SK-N-SH treated with all-trans-retinoic acid at 6 μM for 48 hours (cell line): ENCODE measurements around the gene CDKN2B-AS1.

Source experiments
- CSDC2 ChIP-seq: fragments of 250-450 bp; sonication (Bioruptor Pico); IDR thresholded peaks from 2 replicates; pipeline ENCODE4 v1.5.0; 2020; ENCODE audit warnings: mild to moderate bottlenecking, moderate library complexity
- ESRRG ChIP-seq: fragments of 250-450 bp; sonication (Bioruptor Pico); IDR thresholded peaks from 2 replicates; pipeline ENCODE4 v1.6.1; 2021; ENCODE audit warnings: mild to moderate bottlenecking
- ISL1 ChIP-seq: fragments of 250-450 bp; sonication (Bioruptor Pico); IDR thresholded peaks from 2 replicates; pipeline ENCODE4 v2.1.2; 2022; ENCODE audit warnings: mild to moderate bottlenecking, moderate library complexity
- OSR1 ChIP-seq: fragments of 250-450 bp; sonication (Bioruptor Pico); IDR thresholded peaks from 2 replicates; pipeline ENCODE4 v1.8.0; 2022; ENCODE audit warnings: moderate library complexity, mild to moderate bottlenecking, inconsistent platforms
- POU6F1 ChIP-seq: fragments of 250-450 bp; sonication (Bioruptor Pico); IDR thresholded peaks from 2 replicates; pipeline ENCODE4 v1.8.0; 2021; ENCODE audit warnings: low read depth, mild to moderate bottlenecking, moderate library complexity, borderline replicate concordance
- PPARA ChIP-seq: fragments of 250-450 bp; sonication (Bioruptor Pico); IDR thresholded peaks from 2 replicates; pipeline ENCODE4 v1.5.0; 2020; ENCODE audit warnings: mild to moderate bottlenecking, borderline replicate concordance
- TCF4 ChIP-seq: fragments of 250-450 bp; sonication (Bioruptor Pico); IDR thresholded peaks from 2 replicates; pipeline ENCODE4 v1.8.0; 2021; ENCODE audit warnings: mild to moderate bottlenecking, moderate library complexity, borderline replicate concordance
- TOX ChIP-seq: fragments of 250-450 bp; sonication (Bioruptor Pico); IDR thresholded peaks from 2 replicates; pipeline ENCODE4 v1.8.0; 2021; ENCODE audit warnings: mild to moderate bottlenecking, moderate library complexity, borderline replicate concordance
- ZNF565 ChIP-seq: fragments of 450-650 bp; formaldehyde crosslinking; conservative IDR thresholded peaks from 2 replicates; pipeline ENCODE4 v1.5.0; 2020; ENCODE audit warnings: low read depth, mild to moderate bottlenecking, moderate library complexity
- ZNF8 ChIP-seq: fragments of 450-650 bp; formaldehyde crosslinking; IDR thresholded peaks from 2 replicates; pipeline ENCODE4 v1.5.0; 2020; ENCODE audit warnings: mild to moderate bottlenecking, moderate library complexity
- TF ChIP-seq, protein P1 (sequence below): fragments of 250-450 bp; sonication (Bioruptor Pico); IDR thresholded peaks from 2 replicates; pipeline ENCODE4 v1.8.0; 2020; ENCODE audit warnings: mild to moderate bottlenecking, moderate library complexity, borderline replicate concordance

DNA sequence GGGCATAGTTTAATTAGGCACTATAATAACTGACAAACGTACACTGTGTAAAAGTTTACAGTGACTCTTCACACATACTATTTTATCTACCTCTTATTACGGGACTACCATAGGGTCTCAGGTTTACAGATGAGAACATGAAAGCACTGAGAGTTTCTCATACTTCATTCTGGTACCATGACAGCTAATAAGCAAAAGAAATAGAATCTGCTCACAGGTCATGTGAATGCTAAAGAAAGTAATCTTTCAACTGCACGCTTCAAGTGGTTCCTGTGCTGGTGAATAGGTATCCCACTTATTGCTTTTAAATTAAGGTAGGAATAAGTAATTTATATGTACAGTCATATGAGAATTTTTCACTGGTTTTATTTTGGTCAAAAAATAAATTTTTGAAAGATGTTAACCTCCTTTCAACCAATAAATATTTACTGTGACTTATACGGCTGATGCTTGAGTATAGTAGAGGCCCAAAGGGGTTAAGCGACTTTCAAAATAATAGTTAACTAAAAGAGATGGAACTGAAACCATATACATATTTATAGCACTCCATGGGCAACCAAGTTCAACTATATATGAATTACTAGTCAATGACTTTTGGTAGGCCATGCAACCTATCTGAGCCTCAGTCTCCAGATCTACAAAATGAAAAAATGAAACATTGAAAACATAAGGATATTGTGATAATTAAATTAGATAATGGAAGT is 8.5 kb upstream of the CDKN2B-AS1 start:
- TF ChIP-seq, protein P1, sequence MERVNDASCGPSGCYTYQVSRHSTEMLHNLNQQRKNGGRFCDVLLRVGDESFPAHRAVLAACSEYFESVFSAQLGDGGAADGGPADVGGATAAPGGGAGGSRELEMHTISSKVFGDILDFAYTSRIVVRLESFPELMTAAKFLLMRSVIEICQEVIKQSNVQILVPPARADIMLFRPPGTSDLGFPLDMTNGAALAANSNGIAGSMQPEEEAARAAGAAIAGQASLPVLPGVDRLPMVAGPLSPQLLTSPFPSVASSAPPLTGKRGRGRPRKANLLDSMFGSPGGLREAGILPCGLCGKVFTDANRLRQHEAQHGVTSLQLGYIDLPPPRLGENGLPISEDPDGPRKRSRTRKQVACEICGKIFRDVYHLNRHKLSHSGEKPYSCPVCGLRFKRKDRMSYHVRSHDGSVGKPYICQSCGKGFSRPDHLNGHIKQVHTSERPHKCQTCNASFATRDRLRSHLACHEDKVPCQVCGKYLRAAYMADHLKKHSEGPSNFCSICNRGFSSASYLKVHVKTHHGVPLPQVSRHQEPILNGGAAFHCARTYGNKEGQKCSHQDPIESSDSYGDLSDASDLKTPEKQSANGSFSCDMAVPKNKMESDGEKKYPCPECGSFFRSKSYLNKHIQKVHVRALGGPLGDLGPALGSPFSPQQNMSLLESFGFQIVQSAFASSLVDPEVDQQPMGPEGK (CRISPR knock-in tag) = no peak
- TF ChIP-seq OSR1 (CRISPR knock-in tag) (no peak), ESRRG (no peak), ZNF8 (CRISPR knock-in tag) (no peak), POU6F1 (no peak), PPARA (CRISPR knock-in tag) (no peak), CSDC2 (CRISPR knock-in tag) (no peak), TCF4 (CRISPR knock-in tag) (no peak), ISL1 (CRISPR knock-in tag) (no peak), TOX (CRISPR knock-in tag) (no peak), ZNF565 (no peak)
